Caco-2 (cell line): ENCODE measurements around the gene UPF2. TPM values are rescaled to one million over a fixed set of nuclear protein-coding genes. Genes with fewer than 3 reads are reported as not detected.

ENCODE experiments used
- BruUV-seq: library from RNA; stranded (reverse); fragments of 400-500 nt; replicated peaks from 2 replicates; lab custom pipeline; 2021; lab: Mats Ljungman, UMichigan
- CTCF ChIA-PET: fragments of 300-600 bp; sonication (Branson Sonifier 250); formaldehyde crosslinking; loops from one replicate; lab custom pipeline; 2022; ENCODE audit warnings: antibody characterized with exemption; lab: Charles Lee
- POLR2A ChIA-PET: fragments of 300-600 bp; sonication (Branson Sonifier 250); formaldehyde crosslinking; loops from one replicate; lab custom pipeline; 2022; ENCODE audit warnings: antibody characterized with exemption; lab: Charles Lee
- DNase-seq, 2 experiments: peaks; one replicate each; pipeline versions ENCODE4 v3.0.0 to v3.0.0-alpha.2; 2020 to 2022
- H3K27me3 ChIP-seq: replicated peaks from 2 replicates; pipeline ENCODE4 v1.6.0; 2011; ENCODE audit warnings: low read length; ENCODE audit not compliant: control insufficient read depth, insufficient read depth
- H3K36me3 ChIP-seq: 2 replicates; pipeline ENCODE4 v1.5.1; 2011; ENCODE audit warnings: low read length; ENCODE audit not compliant: control insufficient read depth, insufficient read depth
- H3K4me1 ChIP-seq: fragments of 250-450 bp; sonication (Bioruptor Pico); 2 replicates; pipeline ENCODE4 v1.5.1; 2020; ENCODE audit warnings: mild to moderate bottlenecking
- H3K4me3 ChIP-seq: 2 replicates; pipeline ENCODE4 v1.5.1; 2011; ENCODE audit warnings: low read depth, mild to moderate bottlenecking, control low read depth, low read length
- H3K9me3 ChIP-seq: fragments of 250-450 bp; sonication (Bioruptor Pico); 2 replicates; pipeline ENCODE4 v1.5.1; 2020; ENCODE audit warnings: mild to moderate bottlenecking, moderate library complexity
- H3K27ac Mint-ChIP-seq: one replicate; pipeline ENCODE4 v1.8.0; 2022; ENCODE audit warnings: mixed read lengths; ENCODE audit not compliant: unreplicated experiment
- H3K27me3 Mint-ChIP-seq: one replicate; pipeline ENCODE4 v1.8.0; 2022; ENCODE audit warnings: mixed read lengths; ENCODE audit not compliant: insufficient read depth, unreplicated experiment
- H3K36me3 Mint-ChIP-seq: one replicate; pipeline ENCODE4 v1.8.0; 2022; ENCODE audit warnings: mild to moderate bottlenecking, mixed read lengths; ENCODE audit not compliant: insufficient read depth, unreplicated experiment
- H3K4me1 Mint-ChIP-seq: one replicate; pipeline ENCODE4 v1.8.0; 2022; ENCODE audit warnings: low read depth, mixed read lengths; ENCODE audit not compliant: unreplicated experiment
- H3K4me3 Mint-ChIP-seq: one replicate; pipeline ENCODE4 v1.8.0; 2022; ENCODE audit warnings: mild to moderate bottlenecking, moderate library complexity, mixed read lengths; ENCODE audit not compliant: unreplicated experiment
- H3K9me3 Mint-ChIP-seq: one replicate; pipeline ENCODE4 v1.8.0; 2022; ENCODE audit warnings: mixed read lengths; ENCODE audit not compliant: unreplicated experiment
- intact Hi-C: fragments of 100-400 bp; cut with micrococcal nuclease; formaldehyde crosslinking; loops from one replicate; pipeline ENCODE4 v1.10.0; 2022; ENCODE audit not compliant: unreplicated experiment
- total RNA-seq: library from RNA; stranded (reverse); gene quantifications from 2 replicates; pipeline ENCODE4 v1.2.3, GENCODE V29; 2022
- TF ChIP-seq, protein P1 (sequence below), 2 experiments: fragments of 200-600 bp in 1 of 2; IDR thresholded peaks; 1 replicate in 1 of 2; 2 replicates in 1 of 2; pipeline versions ENCODE4 v1.5.1 to v1.8.0; 2011 to 2022; ENCODE audit warnings: antibody characterized with exemption in 1 of 2, control low read depth in 1 of 2, inconsistent platforms in 1 of 2, low read depth in 1 of 2, low read length in 1 of 2, mild to moderate bottlenecking in 1 of 2, moderate library complexity in 1 of 2; ENCODE audit not compliant: insufficient read depth in 1 of 2, severe bottlenecking in 1 of 2, unreplicated experiment in 1 of 2

UPF2 gene
- total RNA-seq, 1 experiment from 2014 or later: 40.6 TPM

DNA sequence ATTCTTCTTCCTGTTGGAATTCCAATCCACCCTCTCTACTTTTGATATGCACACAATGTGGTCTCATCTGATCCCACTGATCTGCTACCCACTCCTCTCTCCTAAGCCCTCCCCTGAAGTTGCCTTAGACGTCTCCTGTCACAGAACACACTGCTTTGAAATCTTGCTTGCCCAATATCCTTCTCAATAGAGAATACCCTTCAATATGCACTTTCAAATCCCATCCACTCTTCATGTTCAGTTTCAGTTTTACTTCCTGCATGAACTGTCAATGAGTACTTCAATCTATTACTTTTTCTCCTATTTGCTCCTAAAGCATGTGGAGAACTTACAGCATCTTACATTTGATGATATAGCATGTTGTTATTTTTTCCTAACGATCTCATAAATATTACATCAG, 93.5 kb downstream of the UPF2 start:
- H3K9me3 ChIP-seq: no peaks in the 10 kb centered on the region
- no peak overlapping the region for H3K4me3 ChIP-seq
- BruUV-seq: no TSS peak
- no peak overlapping the region for H3K27ac Mint-ChIP-seq
- H3K36me3 ChIP-seq: peaks cover 2% of the 10 kb centered on the region
- H3K36me3 Mint-ChIP-seq: peaks cover 44% of the 10 kb centered on the region
- CTCF ChIA-PET: no interaction called here
- DNase-seq: no peak
- TF ChIP-seq, protein P1, sequence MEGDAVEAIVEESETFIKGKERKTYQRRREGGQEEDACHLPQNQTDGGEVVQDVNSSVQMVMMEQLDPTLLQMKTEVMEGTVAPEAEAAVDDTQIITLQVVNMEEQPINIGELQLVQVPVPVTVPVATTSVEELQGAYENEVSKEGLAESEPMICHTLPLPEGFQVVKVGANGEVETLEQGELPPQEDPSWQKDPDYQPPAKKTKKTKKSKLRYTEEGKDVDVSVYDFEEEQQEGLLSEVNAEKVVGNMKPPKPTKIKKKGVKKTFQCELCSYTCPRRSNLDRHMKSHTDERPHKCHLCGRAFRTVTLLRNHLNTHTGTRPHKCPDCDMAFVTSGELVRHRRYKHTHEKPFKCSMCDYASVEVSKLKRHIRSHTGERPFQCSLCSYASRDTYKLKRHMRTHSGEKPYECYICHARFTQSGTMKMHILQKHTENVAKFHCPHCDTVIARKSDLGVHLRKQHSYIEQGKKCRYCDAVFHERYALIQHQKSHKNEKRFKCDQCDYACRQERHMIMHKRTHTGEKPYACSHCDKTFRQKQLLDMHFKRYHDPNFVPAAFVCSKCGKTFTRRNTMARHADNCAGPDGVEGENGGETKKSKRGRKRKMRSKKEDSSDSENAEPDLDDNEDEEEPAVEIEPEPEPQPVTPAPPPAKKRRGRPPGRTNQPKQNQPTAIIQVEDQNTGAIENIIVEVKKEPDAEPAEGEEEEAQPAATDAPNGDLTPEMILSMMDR (IDR thresholded peaks at IDR 0.05; ENCODE audit: insufficient read depth in 1 of 2, low read depth in 1 of 2, low read length in 1 of 2, severe bottlenecking in 1 of 2, unreplicated experiment in 1 of 2): no peak
- no peaks in the 10 kb centered on the region for H3K9me3 Mint-ChIP-seq
- no peaks in the 10 kb centered on the region for H3K27me3 Mint-ChIP-seq
- POLR2A ChIA-PET: interaction anchor here (0.7 kb wide), 1 partner anchor 67 kb away, joined by 3 read pairs; no protein-coding TSS in a partner anchor
- H3K27me3 ChIP-seq: no peaks in the 10 kb centered on the region
- intact Hi-C loops: no loop called here
- H3K4me3 Mint-ChIP-seq: no peak overlapping the region
- peaks cover 6% of the 10 kb centered on the region for H3K4me1 Mint-ChIP-seq
- peaks cover 11% of the 10 kb centered on the region for H3K4me1 ChIP-seq

DNA sequence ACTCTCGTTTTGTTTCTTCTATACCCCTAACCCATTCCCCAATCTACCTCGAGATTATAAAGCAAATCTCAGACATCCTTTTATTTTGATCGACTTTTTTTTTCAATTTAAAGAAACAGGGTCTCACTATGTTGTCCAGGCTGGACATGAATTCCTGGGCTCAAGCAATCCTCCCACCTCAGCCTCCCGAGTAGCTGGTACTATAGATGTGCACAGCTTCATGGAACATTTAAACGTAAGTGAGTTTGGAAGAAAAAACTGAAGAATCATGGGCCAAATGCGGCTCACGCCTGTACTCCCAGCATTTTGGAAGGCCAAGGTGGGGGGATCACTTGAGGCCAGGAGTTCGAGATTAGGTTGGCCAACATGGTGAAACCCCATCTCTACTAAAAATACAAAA, 96.0 kb downstream of the UPF2 start:
- Mint-ChIP-seq H3K4me3 (no peak overlapping the region), H3K27me3 (no peaks in the 10 kb centered on the region), H3K9me3 (no peaks in the 10 kb centered on the region), H3K27ac (no peak overlapping the region), H3K36me3 (peaks cover 37% of the 10 kb centered on the region), H3K4me1 (peaks cover 6% of the 10 kb centered on the region)
- CTCF ChIA-PET: no interaction called here
- TF ChIP-seq, protein P1 (IDR thresholded peaks at IDR 0.05; ENCODE audit: insufficient read depth in 1 of 2, low read depth in 1 of 2, low read length in 1 of 2, severe bottlenecking in 1 of 2, unreplicated experiment in 1 of 2): no peak
- DNase-seq: no peak
- intact Hi-C loops: no loop called here
- Histone ChIP-seq H3K36me3 (peaks cover 2% of the 10 kb centered on the region), H3K4me3 (no peak overlapping the region), H3K9me3 (no peaks in the 10 kb centered on the region), H3K4me1 (peaks cover 14% of the 10 kb centered on the region), H3K27me3 (no peaks in the 10 kb centered on the region)
- POLR2A ChIA-PET: no interaction called here
- no TSS peak for BruUV-seq

DNA sequence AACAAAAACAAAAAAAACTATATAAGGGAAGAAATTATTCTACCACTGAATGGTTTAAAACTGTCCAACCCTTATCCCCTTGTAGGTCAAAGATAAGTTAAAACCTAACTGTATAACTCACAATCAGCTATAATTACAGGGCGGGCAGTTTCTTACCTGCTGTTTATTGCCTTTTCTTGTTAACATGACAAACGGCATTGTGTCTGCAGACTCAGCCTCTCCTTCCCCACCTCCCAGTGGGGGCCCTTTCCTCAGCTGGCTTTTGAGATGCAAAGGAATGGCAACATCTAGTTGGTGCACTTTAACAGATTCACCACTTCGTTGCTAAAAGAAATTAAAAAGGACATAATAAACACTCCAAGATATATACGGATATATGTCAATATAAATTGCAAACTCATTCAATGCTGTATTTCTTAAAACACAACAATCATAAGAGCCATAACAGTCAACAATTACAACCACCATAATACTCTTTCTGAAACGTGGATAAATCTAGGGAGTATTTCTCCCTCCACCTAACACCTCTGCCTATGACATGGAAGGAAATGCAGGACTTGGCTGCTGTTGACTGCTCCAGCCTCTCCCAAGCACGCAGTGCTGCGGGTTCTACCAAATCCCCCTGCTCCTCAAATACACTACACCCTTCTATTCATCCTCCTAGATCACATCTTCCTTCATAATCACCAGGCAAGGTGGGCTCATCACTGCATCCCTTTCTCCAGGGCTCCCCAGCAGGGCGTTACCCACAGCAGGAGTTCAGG, 106.0 kb downstream of the UPF2 start:
- Mint-ChIP-seq H3K4me3 (no peak overlapping the region), H3K9me3 (no peaks in the 10 kb centered on the region), H3K27me3 (no peaks in the 10 kb centered on the region), H3K4me1 (peaks cover 9% of the 10 kb centered on the region), H3K27ac (no peak overlapping the region), H3K36me3 (peaks cover 50% of the 10 kb centered on the region)
- Histone ChIP-seq H3K4me3 (no peak overlapping the region), H3K27me3 (no peaks in the 10 kb centered on the region), H3K4me1 (peaks cover 17% of the 10 kb centered on the region), H3K9me3 (no peaks in the 10 kb centered on the region), H3K36me3 (peaks cover 6% of the 10 kb centered on the region)
- intact Hi-C loops: no loop called here
- TF ChIP-seq, protein P1 (IDR thresholded peaks at IDR 0.05; ENCODE audit: insufficient read depth in 1 of 2, low read depth in 1 of 2, low read length in 1 of 2, severe bottlenecking in 1 of 2, unreplicated experiment in 1 of 2): no peak
- no TSS peak for BruUV-seq
- CTCF ChIA-PET: no interaction called here
- POLR2A ChIA-PET: interaction anchor here (0.6 kb wide), 1 partner anchor 324 kb away, joined by 3 read pairs; no protein-coding TSS in a partner anchor
- DNase-seq: no peak
